Measurements from ENCODE around the gene SIGLEC1. TPM values are rescaled to one million over a fixed set of nuclear protein-coding genes. Genes with fewer than 3 reads are reported as not detected.

The SIGLEC1 gene
- total RNA-seq, 2 experiments from 2014 or later = not detected

DNA sequence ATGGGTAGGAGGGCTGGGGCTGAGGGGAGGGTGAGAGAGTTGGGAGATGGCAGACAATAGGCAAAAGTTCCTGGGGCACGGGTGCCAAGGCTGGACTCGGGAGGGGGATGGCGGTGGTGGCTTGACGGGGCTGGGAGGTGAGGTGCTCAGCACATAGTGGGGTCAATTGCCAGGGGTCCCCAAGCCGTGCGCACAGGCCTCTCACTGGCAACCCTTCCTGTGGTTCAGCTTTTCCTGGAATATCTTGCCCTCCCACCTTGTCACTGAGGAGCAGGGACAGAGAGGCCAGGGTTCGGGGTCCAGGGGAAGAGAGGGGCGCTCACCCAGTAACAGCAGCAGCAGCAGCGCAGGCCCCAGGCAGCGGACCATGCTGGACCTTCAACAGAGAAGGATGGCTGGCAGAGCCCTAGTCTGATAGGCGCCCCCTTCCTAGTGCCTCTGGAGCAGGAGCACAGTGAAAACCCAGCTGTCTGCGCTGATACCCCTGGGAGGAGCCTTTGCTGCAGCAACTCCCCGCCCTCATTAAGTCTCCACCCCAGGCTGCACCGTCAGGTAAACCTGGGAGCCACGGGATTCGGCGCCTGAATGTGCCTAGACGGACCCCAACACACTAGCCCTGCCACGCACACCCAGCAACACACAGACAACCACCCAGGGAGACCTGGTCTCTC, 49.2 kb downstream of the SIGLEC1 start, which contains the start of gene GFRA4:
Gene GFRA4, minus strand, starts transcription at position 369 of the 671 bp plus-strand sequence. Its CDS starts 0 bp downstream, at position 369.
- Mint-ChIP-seq H3K27ac (no peak within 1 kb of the TSS), H3K36me3 (ENCODE audit: low read depth) (no peaks in the 10 kb centered on the region), H3K27me3 (peaks cover 42% of the 10 kb centered on the region), H3K4me3 (no peak within 1 kb of the TSS), H3K4me1 (ENCODE audit: low read depth) (peaks cover 32% of the 10 kb centered on the region), H3K9me3 (no peaks in the 10 kb centered on the region)
- POLR2A ChIA-PET = no interaction called here
- no peak for TF ChIP-seq CTCF (IDR thresholded peaks at IDR 0.05)
- no peak for DNase-seq
- intact Hi-C loops (cut with micrococcal nuclease) = no loop called here
- ATAC-seq = no peak
- CTCF ChIA-PET = interaction anchor here (0.6 kb wide), 1 partner anchor 440 kb away, joined by 3 read pairs; no protein-coding TSS in a partner anchor

Other genes with a start within 250 kb of the SIGLEC1 start
- 1 to 10 TPM; 8.2 to 8.6 TPM for gene ATRN, start 241.6 kb downstream of the SIGLEC1 start, total RNA-seq
- not detected for gene GFRA4, start 49.2 kb downstream of the SIGLEC1 start, total RNA-seq
- gene ADAM33, start 30.6 kb downstream of the SIGLEC1 start, total RNA-seq = not detected
- not detected for gene HSPA12B, start 20.1 kb upstream of the SIGLEC1 start, total RNA-seq
- 10 to 100 TPM; 62.5 to 66.6 TPM for gene ADISSP, start 55.2 kb upstream of the SIGLEC1 start, total RNA-seq
- under 1 TPM in 1 of 2 experiments, not detected in 1; 0.23 TPM for gene SPEF1, start 68.8 kb upstream of the SIGLEC1 start, total RNA-seq
- 10 to 100 TPM; 35.0 to 35.4 TPM for gene CENPB, start 74.1 kb upstream of the SIGLEC1 start, total RNA-seq
- gene CDC25B, start 83.7 kb upstream of the SIGLEC1 start, total RNA-seq = 10 to 100 TPM; 66.9 to 67.1 TPM
- gene AP5S1, start 107.9 kb upstream of the SIGLEC1 start, total RNA-seq = 1 to 10 TPM; 7.4 to 8.6 TPM
- gene MAVS, start 134.2 kb upstream of the SIGLEC1 start, total RNA-seq = 10 to 100 TPM; 17.0 to 17.5 TPM
- gene PANK2, start 176.8 kb upstream of the SIGLEC1 start, total RNA-seq = 10 to 100 TPM; 47.6 to 50.3 TPM